Activated effector memory CD4-positive, alpha-beta T cell treated with anti-CD3 and anti-CD28 coated beads, Interleukin-2, amount 50 U/mL, for 16 hours (primary cell): ENCODE results near the gene HEYL.

Experiments used
- DNase-seq: peaks from one replicate; pipeline ENCODE4 v3.0.0-alpha.2; 2020

Gene HEYL

DNA sequence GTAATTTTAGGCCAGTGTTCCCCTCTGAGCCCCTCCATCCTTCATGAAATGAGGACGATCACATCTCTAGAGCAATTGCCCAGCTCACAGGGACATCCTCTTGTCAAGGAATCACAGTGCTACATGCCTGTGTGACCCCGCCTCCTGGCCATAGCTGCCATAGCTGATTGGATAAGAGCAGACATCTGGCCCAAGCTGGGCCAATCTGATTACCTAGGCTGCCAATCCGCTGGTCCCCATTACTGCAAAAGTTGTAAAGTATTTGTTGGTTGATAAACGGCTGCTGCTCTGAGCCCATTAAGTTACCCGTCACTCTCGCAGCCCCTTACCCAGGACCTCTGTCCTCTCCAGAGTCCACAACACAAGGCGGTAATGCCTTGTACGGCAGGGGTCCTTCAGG lies 24.1 kb upstream of the HEYL start:
- DNase-seq, result no peak

DNA sequence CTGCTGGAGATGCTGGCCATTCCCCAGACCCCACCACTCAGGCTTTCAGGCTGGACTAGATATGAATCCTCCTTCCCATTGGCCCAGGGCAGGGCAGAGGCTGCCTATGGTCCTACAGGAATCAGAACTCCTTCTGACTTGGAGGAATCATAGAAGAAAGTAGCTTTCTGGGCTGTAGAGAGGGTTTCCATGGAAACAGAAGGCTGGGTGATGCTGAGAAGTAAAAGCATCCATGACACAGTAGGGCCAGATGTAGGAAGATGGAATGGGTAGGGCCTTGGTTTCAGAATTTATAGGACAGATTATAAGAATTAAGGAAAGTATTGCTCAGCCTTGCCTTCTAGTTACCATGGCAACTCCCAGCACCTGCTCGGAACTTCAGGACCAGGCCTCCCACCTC lies 23.4 kb upstream of the HEYL start:
- no peak for DNase-seq

DNA sequence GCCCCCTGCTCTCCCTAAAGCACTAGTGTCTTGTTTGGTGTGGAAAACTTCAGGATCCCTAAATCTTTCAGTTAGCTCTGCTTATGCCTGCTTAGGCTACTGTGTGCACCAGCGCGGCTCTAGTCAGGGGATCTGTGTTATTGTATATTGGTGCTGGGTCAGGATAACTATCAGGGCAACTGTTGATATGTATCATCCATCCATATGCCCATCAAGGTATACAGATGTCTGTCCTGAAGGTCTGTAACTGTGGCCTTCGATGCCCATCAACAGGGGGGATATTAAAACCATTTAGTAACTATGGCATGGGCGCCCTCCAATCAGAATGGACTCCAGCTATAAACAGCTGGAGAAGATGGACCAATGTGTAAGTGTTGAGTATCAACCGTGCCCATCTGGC lies 20.1 kb upstream of the HEYL start:
- DNase-seq, result no peak

DNA sequence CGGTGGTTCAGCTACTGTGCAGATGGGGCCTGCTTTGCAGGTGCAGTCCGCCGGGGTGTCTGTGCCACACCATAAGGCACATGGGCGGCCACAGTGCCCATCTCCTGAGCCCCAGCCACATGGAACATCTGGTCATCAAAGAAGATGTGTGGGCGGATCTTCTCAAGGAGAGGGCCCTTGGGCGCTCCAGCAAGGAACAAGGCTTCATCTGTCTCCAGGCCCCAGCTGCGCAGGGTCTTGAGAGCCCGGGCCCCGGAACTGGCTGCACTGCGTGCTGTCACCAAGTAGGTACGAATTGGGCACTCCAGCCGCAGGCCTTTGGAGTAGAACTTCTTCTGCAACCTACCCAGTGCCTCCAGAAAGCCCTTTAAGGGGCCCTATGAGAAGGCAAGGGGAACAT lies 19.7 kb upstream of the HEYL start:
- no peak for DNase-seq

DNA sequence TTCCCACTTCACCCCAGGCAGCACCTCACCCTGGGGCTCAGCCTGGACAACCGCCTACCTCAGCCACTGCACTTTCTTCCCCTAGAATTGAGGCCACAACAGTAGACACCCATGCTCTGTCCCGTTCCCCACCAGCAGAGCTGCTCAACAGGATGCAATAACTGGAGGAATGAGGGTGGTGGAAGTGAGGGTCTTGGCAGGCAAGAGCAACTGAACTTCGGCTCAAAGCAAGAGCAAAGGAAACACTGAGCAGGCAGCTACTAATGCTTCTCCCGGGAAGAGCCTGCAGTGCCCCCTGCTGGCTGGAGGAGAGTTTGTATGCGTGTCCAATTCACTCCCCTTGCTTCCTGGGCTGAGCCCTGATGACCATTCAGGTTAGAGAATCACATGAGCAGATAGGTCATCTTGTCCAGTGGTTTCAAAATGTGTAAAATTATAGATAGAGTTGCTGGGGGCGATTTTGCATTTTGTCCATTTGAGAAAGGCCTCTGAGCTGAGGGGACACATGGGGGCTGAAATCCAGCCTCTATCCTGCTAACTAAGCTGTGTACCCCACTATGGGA lies 18.6 kb upstream of the HEYL start:
- DNase-seq, result peak; percentile 86

DNA sequence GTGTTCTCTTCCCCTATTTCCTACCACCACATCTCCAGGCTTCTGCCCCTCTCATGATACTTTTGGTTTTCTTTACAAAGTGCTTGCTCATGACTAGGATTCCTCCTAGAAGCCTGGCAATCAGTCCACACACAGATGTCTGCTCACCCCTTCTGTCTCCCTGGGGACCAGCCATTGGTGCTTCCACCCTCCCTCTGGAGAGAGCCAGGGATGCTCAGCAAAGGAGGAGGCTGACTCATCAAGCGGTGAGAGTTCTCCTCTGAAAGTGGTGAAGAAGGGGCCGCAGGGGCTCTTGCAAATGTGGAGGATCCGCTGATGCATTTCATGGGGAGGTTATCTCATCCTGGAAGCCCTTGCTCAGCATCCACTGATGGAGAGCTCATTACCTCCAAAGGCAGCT lies 18.0 kb upstream of the HEYL start:
- no peak for DNase-seq

DNA sequence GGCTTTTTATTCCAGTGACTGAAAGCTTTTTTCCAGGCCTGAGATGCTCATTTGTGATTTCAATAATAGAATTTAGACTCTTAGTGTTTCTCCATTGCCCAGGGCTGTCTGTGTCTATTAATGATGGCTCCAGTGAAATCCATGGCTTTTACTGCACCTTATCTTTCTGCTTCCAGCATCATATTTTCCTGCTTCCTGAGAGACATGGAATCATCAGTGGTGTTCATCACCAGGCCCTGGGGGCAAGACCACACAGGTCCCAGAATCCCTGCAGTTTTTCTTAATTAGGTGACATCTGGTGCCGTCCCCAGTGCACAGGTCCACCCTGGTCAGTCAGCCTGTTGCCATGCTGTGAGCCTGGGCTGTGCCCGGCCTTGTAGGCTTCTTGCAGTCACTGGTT lies 16.9 kb upstream of the HEYL start:
- DNase-seq, result no peak

DNA sequence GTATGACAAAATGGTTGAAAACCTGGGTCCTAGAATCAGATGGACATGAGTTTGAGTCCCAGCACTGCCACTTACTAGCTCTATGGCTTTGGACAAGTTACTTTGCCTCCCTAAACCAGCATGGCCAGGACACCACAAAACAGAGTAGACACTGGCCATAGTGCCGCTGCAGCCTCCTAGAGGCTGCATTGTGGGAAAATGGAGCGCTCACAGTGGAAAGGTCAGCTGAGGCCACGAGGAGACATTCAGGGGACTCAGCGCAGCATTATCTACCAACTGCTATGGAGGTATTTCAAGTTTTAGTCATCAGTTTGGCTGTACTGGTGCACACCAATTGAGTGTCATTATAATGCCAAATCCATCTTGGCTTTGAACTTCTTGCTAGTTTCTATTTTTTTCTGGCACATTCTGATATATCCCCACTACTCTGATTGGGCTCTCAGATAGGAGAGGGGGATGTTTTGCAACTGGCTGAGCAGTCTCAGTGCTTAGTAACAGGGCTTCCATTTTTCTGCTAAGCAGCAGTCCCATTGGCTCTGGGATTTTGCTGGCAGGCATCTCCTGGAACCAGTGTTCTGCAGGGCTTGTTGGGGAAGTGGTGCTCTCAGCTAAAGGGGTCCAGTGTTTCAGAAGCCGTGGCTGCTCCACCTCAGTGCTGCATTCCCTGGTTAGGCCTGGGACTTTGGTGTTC lies 16.3 kb upstream of the HEYL start:
- no peak for DNase-seq

DNA sequence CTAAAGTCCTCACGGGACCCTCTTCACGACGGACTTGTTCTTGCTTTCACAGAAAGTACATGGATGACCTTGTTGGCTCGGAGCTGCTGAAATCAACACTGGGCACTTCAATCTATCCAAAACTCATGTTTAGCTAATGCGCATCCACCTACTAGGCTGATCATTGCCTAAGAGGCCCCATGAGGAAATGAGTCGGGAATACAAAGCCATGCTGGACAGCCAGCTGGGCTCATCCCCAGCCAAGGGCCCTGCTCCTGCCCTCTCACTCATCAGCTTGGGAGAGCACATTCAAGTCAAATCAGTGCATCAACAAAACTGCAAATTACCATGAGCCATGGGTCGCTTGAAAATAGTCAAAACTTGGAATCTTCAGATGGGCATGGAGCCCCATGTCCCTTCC lies 14.8 kb upstream of the HEYL start:
- no peak for DNase-seq

DNA sequence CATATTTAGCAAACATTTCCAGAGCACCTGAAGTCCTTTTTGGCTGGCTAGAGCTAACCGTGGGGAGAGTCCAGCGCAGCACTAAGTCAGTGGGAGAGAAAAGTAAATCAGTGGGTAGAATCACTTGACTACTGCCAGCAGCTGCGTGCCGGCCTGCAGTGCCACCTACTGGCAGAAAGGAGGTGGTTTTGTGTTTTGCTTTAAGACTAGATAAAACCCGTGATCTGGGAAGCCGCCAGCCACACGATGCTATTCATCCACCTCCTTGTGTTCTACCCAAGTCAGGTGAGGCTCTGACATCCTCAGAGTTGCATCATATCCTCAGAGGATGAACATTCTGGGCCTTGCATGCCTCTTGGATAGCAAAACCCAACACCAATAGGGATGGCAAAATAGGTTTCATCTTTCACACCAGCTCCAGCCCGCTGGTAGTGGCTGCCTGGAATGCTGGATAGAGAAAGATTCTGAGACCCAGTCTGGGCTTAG lies 14.1 kb upstream of the HEYL start:
- peak; percentile 90 for DNase-seq

DNA sequence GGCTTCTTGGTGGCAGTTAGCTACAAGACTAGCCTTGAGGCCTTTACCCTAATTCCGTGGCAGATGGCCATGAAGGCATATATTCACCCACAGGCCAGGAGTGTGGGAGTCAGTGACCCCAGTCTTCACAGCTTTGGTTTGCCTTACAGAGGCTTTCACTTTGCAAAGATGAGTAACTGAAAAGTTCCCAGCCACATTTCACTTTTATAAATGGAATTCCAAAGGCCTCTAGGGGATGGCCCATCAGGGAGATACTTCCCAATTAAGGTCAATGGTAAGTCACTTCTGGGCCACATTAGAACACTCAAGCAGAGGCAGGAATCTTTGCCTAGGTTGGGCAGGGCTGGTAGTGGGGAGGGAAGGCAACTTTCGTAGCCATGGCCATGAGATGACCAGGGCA lies 13.1 kb upstream of the HEYL start:
- DNase-seq, result no peak

DNA sequence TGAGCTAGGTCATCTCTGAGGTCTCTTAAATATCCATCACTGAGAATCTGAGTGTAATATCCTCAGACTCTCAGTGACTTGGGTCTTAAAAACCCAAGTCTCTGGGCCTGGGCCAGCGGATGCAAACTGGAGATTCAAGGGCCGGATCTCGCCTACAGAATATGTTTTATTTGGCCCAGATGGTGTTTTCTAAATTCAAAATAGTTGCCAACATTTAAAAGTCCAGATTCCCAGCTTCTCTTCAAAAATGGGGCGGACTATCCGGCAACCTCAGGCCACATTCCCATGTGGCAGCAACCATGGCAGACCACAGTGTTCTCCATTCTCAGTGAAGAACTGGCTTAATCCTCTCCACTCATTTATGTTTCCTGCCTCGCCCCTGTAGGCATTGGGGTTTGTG lies 12.7 kb upstream of the HEYL start:
- DNase-seq, result no peak

DNA sequence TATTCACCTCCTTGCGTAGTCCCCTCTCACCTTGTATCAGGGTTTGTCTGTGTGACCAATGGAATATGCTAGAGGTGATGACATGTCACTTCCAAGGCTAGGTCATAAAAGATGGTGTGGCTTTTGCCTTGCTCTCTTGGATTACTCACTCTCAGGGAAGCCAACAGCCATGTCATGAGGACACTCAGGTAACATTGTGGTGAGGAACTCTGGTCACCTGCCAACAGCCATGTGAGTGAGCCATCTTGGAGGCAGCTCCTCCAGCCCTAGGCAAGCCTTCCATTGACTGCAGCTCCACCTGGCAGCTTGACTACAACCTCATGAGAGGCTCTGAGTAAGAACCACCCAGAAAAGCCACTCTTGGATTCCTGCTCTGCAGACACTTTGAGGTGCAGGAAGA lies 11.0 kb upstream of the HEYL start:
- no peak for DNase-seq

DNA sequence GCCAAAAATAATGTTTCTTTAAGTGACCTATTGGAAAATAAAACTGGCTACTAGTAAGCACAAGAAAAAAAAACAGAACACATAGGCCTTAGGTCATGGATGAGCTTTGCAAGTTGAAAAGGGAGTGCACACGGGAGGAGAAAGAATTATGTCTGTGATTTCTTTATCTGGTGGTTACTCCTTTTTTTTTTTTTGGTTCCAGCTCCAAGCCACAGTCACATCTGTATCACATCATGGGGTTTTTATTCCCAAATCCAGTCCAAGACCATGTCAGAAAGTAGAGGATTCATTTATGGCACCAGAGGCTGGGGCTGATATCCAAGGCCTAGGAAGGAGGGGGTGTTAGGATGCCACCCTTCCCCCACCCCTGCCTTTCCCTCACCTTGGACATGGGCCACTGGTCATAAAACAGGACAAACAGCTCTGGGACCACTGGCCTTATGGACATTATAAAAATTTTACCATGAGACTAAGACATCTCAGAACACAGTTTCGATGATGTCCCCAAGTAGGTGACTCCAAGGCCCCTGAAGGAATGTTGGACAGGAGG lies 10.3 kb upstream of the HEYL start:
- DNase-seq, result no peak

DNA sequence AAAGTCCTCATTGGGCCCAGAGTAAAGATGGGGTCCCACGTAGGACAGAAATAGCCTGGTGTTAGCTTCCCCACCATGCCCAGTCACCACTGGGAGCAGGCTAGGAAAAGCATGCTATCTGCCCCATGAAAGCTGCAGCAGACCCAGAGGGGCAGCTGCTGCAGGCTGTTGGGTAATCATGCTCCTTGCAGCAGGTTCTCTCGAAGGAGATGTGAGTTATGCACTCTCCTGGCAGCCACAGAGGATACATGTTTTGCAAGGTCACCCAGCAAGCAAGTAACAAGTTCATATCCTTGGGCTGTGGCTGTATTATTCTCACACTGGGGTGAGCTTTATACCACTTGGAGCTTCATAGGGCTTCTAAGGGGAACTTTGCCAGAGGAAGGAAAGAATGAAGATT lies 9.1 kb upstream of the HEYL start:
- no peak for DNase-seq

DNA sequence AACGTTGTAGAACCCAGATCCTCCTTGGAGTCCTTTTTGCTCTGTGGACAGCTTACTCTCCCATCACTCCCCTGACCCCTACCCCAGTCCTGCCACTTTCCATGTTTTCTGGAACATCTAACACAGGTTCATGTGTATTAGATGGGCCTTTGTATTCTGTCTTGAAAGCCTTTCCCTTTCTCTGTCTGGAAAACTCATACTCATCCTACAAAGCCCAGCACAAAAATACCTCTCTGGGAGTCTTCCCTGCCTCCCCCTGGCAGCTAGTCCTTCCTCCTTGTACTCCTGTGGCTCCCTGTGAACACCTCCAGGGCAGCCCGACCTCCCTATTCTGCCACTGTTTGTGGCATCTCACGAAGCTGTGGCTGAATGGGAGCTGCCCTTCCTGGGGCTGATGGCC lies 7.8 kb upstream of the HEYL start:
- no peak for DNase-seq

DNA sequence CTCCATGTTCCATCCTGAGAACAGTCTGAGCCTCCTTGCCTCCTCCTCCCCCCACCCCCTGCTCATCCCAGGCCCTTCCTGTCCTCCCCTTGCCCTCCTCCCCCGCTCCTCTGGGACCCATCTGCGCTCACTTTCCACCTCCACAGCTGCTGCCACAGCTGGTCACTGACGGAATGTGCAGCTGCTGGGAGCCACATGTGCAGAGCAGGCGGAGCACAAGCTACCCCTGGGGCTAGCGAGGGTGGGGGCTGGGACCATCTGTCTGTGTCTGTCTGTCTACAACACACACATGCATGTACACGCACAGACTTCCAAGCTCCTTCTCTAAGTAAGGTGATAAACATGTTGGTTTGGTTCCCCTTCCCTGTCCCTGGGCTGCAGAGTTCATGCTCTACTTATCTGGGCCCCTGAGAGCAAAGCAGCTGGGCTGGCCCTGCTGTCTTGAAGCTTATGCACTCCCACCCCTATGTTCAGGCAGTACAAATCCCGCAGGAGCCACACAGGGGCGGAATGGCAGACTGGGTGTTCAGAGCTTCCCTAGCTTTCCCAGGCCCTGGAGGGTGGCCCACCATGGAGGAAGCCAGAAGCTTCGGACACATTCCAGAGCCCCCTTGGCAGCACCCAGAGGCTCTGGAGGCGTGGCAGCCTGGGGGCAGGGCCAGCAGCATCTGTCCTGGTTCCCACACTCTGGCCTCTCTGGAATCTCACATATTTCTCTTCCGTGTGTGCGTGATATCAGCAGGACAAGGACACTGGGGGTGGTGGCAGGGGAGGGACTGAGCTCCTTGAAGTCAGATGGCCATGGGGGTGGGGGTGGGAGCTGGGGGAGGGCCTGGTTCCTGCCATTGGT lies 7.0 kb upstream of the HEYL start:
- no peak for DNase-seq

DNA sequence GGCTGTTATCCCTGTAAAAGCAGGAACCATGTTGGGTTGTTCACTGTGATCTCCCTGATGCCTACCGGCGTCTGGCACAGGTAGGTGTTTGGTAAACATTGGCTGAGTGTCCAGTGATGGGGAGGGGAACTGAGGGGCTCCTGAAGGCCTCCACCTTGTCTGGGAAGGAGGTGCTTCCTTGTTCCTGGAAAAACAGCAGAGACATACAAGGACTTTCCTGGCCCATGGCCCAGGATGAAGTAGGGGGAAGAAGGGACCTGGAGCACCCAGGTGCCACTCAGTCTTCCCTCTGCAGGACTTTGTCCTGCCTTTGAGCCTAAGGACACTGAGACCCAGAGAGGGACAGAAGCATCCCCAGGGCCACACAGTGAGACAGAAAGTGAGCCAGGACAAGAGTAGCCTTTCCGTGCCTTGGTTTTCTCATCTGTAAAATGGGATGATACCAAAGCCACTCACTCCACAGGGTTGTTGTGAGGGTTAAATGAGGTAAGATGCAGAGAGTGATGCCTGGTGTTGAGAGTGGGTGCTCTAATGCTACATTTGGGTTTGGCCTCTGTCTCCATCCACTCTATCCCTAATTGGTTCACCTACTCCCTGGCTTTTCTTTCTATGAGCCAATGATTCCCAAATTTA lies 6.1 kb upstream of the HEYL start:
- no peak for DNase-seq

DNA sequence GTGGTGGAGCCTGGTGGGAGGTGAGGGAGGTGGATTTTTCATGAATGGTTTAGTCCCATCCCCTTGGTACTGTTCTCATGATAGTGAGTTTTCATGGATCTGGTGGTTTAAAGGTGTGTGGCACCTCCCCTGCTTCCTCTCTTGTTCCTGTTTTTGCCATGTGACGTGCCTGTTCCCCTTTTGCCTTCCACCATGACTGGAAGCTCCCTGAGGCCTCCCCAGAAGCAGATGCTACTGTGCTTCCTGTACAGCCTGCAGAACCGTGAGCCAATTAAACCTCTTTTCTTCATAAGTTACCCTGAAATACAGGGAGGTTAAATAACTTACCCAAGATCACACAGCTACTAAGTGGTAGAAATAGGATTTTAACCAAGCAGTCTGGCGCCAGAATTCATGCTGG lies 4.3 kb upstream of the HEYL start:
- no peak for DNase-seq

DNA sequence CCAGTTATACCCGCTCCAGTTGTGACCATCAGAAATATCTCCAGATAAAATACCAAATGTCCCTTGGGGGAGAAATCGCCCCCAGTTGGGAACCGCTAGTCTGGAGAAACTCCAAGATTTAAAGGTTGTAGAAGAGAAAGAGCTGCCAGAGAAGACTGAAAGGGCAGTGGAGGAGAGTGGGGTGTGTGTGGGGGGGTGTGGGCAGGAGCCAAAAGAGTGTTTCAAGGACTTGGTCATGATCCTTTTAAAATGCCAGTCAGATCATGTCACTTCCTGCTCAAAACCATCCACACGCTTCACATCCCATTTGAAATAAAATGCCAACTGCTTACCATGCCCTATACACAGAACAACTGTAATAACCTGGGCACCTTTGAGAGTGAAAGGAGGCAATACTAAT lies 3.4 kb upstream of the HEYL start:
- no peak for DNase-seq

DNA sequence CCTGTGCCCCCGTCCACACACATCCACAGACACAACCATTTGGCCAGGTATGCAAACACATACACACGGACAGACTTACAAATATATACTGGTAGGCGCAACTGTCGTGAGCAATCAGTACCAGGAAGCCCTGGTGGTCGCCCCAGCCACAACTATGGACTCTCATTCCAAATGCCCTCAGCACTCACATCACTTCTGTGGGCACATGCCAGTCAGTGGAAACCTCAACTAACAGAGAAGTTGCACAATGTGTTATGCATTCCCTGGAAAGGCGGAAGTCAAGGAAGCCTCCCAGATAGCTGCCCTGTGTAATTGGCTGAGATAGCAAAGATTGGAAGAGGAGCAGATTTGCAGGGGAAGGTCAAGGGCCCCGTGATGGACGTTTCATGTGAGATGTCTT lies 1.4 kb upstream of the HEYL start:
- no peak for DNase-seq

DNA sequence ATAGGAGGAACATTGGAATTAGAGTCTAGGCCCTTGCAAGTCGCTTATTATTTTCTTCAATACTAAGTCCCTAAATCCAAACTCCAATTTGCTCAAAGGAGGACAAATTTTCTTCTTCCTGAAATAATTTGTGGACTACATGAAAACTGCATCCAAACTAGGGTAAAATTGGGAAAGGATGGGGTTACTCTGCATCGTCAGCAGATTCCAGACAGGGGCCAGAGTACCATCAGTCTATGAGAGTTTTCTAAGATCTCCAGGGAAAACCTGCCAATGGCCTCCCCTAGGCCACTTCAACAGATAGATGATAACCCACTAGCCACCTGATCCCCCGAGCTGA lies 508 bp downstream of the HEYL start:
- DNase-seq, result no peak

DNA sequence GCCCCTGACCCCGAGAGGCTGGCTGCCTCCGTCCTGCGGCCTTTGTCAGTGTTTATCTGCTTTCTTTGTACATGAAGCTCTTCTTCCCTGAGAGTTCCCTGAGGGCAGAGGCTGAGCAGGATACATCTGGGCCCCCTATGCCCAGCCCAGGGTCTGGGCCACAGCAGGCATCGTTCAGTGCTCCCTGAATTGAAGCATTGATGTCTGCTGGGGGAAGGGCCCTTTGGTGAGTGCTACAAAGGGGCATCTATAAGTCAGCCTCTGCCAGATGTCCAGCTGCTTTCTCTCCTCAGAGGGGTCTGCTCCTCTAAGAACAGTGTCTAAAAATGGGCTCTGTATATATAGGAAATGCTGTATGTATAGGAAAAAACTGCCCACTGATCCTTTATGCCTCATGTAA lies 2.1 kb downstream of the HEYL start:
- DNase-seq, result no peak

DNA sequence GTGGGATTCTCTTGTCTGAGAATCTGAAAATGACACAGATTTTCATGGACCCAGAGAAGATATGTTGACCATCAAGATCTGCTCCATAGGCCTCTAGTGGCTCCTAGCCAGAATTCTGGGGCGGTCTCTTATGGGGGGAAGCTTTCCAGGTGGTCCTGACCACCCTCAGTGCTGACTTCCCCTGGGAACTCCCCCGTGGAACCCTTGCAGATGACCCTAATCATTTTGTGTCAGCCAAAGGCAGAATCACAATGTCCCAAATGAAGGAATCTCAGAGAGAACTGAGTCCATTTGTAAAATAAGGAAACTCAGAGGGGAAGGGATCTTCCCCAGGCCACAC lies 3.6 kb downstream of the HEYL start:
- DNase-seq, result no peak
